IMR-90 (cell line): ENCODE measurements around the gene MEF2C. TPM values are rescaled to one million over a fixed set of nuclear protein-coding genes. Genes with fewer than 3 reads are reported as not detected.

Experiments used
- ATAC-seq: fragments of 200-7000 bp; cut with Tn5 transposase; 2 replicates; pipeline ENCODE4 v1.9.1; 2020; ENCODE audit warnings: low read depth, mild to moderate bottlenecking, moderate library complexity
- BruUV-seq: library from RNA; stranded (reverse); fragments of 400-500 nt; replicated peaks from 2 replicates; lab custom pipeline; 2021; lab: Mats Ljungman, UMichigan
- CTCF ChIA-PET: fragments of 300-600 bp; formaldehyde crosslinking; extraction: SDS; loops from one replicate; lab custom pipeline; 2021; ENCODE audit warnings: antibody characterized with exemption; lab: Yijun Ruan, JAX
- POLR2A ChIA-PET: fragments of 300-600 bp; sonication (Branson Sonifier 250); formaldehyde crosslinking; loops from one replicate; lab custom pipeline; 2022; ENCODE audit warnings: antibody characterized with exemption; ENCODE audit not compliant: unreplicated experiment; lab: Charles Lee
- DNase-seq: peaks from one replicate; pipeline ENCODE4 v3.0.0; 2013
- H2AFZ ChIP-seq: replicated peaks from 2 replicates; pipeline ENCODE3; 2013; ENCODE audit warnings: low read length, mild to moderate bottlenecking; ENCODE audit not compliant: poor library complexity
- H2AK5ac ChIP-seq: 2 replicates; pipeline ENCODE4 v1.6.1; 2013; ENCODE audit warnings: low read depth, low read length, inconsistent platforms
- H2AK9ac ChIP-seq: replicated peaks from 2 replicates; pipeline ENCODE3; 2013; ENCODE audit warnings: mild to moderate bottlenecking, low read depth, low read length, moderate library complexity; ENCODE audit not compliant: poor library complexity
- H2BK120ac ChIP-seq: 2 replicates; pipeline ENCODE4 v1.6.1; 2013; ENCODE audit warnings: low read depth, low read length, inconsistent platforms
- H2BK15ac ChIP-seq: 3 replicates; pipeline ENCODE4 v1.6.1; 2013; ENCODE audit warnings: low read depth, low read length, inconsistent platforms
- H2BK20ac ChIP-seq: 2 replicates; pipeline ENCODE4 v1.6.1; 2013; ENCODE audit warnings: low read depth, mild to moderate bottlenecking, inconsistent platforms, low read length, moderate library complexity
- H2BK5ac ChIP-seq: 2 replicates; pipeline ENCODE4 v1.6.1; 2013; ENCODE audit warnings: mild to moderate bottlenecking, low read depth, low read length, inconsistent platforms; ENCODE audit not compliant: poor library complexity, severe bottlenecking
- H3K14ac ChIP-seq: replicated peaks from 2 replicates; pipeline ENCODE4 v1.6.1; 2013; ENCODE audit warnings: low read depth, low read length, inconsistent platforms
- H3K18ac ChIP-seq: 2 replicates; pipeline ENCODE4 v1.6.1; 2013; ENCODE audit warnings: low read depth, low read length, control low read depth
- H3K23ac ChIP-seq: 2 replicates; pipeline ENCODE4 v1.6.1; 2013; ENCODE audit warnings: low read depth, low read length, inconsistent platforms
- H3K27ac ChIP-seq: 2 replicates; pipeline ENCODE4 v1.5.1; 2013; ENCODE audit warnings: mild to moderate bottlenecking, control low read depth, low read length; ENCODE audit not compliant: insufficient read depth
- H3K27me3 ChIP-seq: 2 replicates; pipeline ENCODE4 v1.6.1; 2013; ENCODE audit warnings: low read length; ENCODE audit not compliant: control insufficient read depth, insufficient read depth
- H3K36me3 ChIP-seq: 2 replicates; pipeline ENCODE4 v1.6.1; 2013; ENCODE audit warnings: low read length, mixed read lengths; ENCODE audit not compliant: control insufficient read depth, insufficient read depth
- H3K4ac ChIP-seq: 2 replicates; pipeline ENCODE4 v1.6.1; 2013; ENCODE audit warnings: low read depth, low read length, inconsistent platforms
- H3K4me1 ChIP-seq: 2 replicates; pipeline ENCODE4 v1.6.1; 2013; ENCODE audit warnings: low read length, mixed read lengths; ENCODE audit not compliant: control insufficient read depth, insufficient read depth
- H3K4me2 ChIP-seq: 2 replicates; pipeline ENCODE4 v1.6.1; 2013; ENCODE audit warnings: low read depth, mild to moderate bottlenecking, control low read depth, low read length, moderate library complexity
- H3K4me3 ChIP-seq: 2 replicates; pipeline ENCODE4 v1.5.1; 2013; ENCODE audit warnings: low read depth, mild to moderate bottlenecking, control low read depth, low read length, moderate library complexity; ENCODE audit not compliant: insufficient read depth
- H3K56ac ChIP-seq: 2 replicates; pipeline ENCODE4 v1.6.1; 2013; ENCODE audit warnings: low read length, inconsistent platforms; ENCODE audit not compliant: insufficient read depth; ENCODE audit errors: extremely low read depth
- H3K79me1 ChIP-seq, 2 experiments: 2 replicates each; pipeline ENCODE4 v1.6.1; 2013; ENCODE audit warnings: low read length in 2 of 2, inconsistent platforms in 1 of 2, low read depth in 1 of 2
- H3K9ac ChIP-seq: 2 replicates; pipeline ENCODE4 v1.6.1; 2013; ENCODE audit warnings: low read depth, low read length, control low read depth
- H3K9me1 ChIP-seq: 2 replicates; pipeline ENCODE4 v1.6.1; 2013; ENCODE audit warnings: low read length, inconsistent platforms; ENCODE audit not compliant: insufficient read depth
- H3K9me3 ChIP-seq: 2 replicates; pipeline ENCODE4 v1.6.1; 2013; ENCODE audit warnings: low read length; ENCODE audit not compliant: control insufficient read depth, insufficient read depth
- H4K20me1 ChIP-seq: 2 replicates; pipeline ENCODE4 v1.6.1; 2013; ENCODE audit warnings: low read length, inconsistent platforms; ENCODE audit not compliant: insufficient read depth
- H4K5ac ChIP-seq: 2 replicates; pipeline ENCODE4 v1.6.1; 2013; ENCODE audit warnings: mild to moderate bottlenecking, low read depth, low read length, control low read depth
- H4K8ac ChIP-seq, 2 experiments: 2 replicates each; pipeline ENCODE4 v1.6.1; 2013; ENCODE audit warnings: low read depth in 2 of 2, low read length in 2 of 2, control low read depth in 1 of 2, inconsistent platforms in 1 of 2
- H4K91ac ChIP-seq: 2 replicates; pipeline ENCODE4 v1.6.1; 2013; ENCODE audit warnings: low read depth, low read length, inconsistent platforms; ENCODE audit not compliant: insufficient read depth
- BHLHE40 ChIP-seq: fragments of 150-350 bp; IDR thresholded peaks from 2 replicates; pipeline ENCODE4 v1.6.1; 2016; ENCODE audit warnings: mild to moderate bottlenecking, low read depth, low read length
- CHD1 ChIP-seq: IDR thresholded peaks from 2 replicates; pipeline ENCODE4 v1.6.1; 2012; ENCODE audit warnings: low read depth, low read length, improper control_type of control experiment
- MAFK ChIP-seq: IDR thresholded peaks from 2 replicates; pipeline ENCODE4 v1.6.1; 2012; ENCODE audit warnings: low read depth, low read length, improper control_type of control experiment
- MAZ ChIP-seq: IDR thresholded peaks from 2 replicates; pipeline ENCODE4 v1.6.1; 2012; ENCODE audit warnings: low read depth, mild to moderate bottlenecking, low read length, improper control_type of control experiment, moderate library complexity, borderline replicate concordance
- MXI1 ChIP-seq: IDR thresholded peaks from 2 replicates; pipeline ENCODE4 v1.6.1; 2012; ENCODE audit warnings: low read depth, mild to moderate bottlenecking, low read length, moderate library complexity, borderline replicate concordance
- NFE2L2 ChIP-seq: fragments of 150-350 bp; IDR thresholded peaks from 2 replicates; pipeline ENCODE4 v1.6.1; 2016; ENCODE audit warnings: low read depth, mild to moderate bottlenecking, low read length
- POLR2A ChIP-seq: IDR thresholded peaks from 2 replicates; pipeline ENCODE4 v1.6.1; 2012; ENCODE audit warnings: mild to moderate bottlenecking, low read depth, low read length
- WGBS, 2 experiments: methylation state at CpG; one replicate each; pipeline versions ENCODE4 v1.1.5 to v1.1.7; 2013; ENCODE audit warnings: missing lambda C conversion rate in 2 of 2; ENCODE audit not compliant: insufficient read length in 1 of 2; ENCODE audit errors: extremely low coverage in 2 of 2; 5-methylcytosine and 5-hydroxymethylcytosine counted together
- dilution Hi-C: fragments of 300-500 bp; cut with HindIII; formaldehyde crosslinking; loops from one replicate; pipeline ENCODE4 v1.14.3; 2018; ENCODE audit warnings: low sequenced_read_pairs; ENCODE audit not compliant: unreplicated experiment
- in situ Hi-C: fragments of 300-500 bp; cut with MboI; formaldehyde crosslinking; loops from 3 replicates; pipeline ENCODE4 v1.14.3; 2019; ENCODE audit warnings: low sequenced_read_pairs, inconsistent platforms, mixed read lengths
- intact Hi-C: fragments of 100-400 bp; cut with micrococcal nuclease; formaldehyde crosslinking; loops from 2 replicates; pipeline ENCODE4 v1.10.0; 2022
- polyA plus RNA-seq, 3 experiments: library from polyadenylated mRNA; depleted of rRNA; stranded (reverse); fragments of >200 nt; gene quantifications; 2 replicates each; pipeline ENCODE4 v1.2.3, GENCODE V29; 2012; ENCODE audit warnings: low replicate concordance in 1 of 3
- total RNA-seq: library from RNA; depleted of rRNA; stranded (reverse); fragments of >200 nt; gene quantifications from 2 replicates; pipeline ENCODE4 v1.2.3, GENCODE V29; 2012
- TF ChIP-seq, protein P1 (sequence below): conservative IDR thresholded peaks from 2 replicates; pipeline ENCODE4 v1.5.1; 2012; ENCODE audit warnings: mild to moderate bottlenecking, low read depth, low read length, improper control_type of control experiment
- TF ChIP-seq, protein P2 (sequence below): fragments of 150-350 bp; IDR thresholded peaks from 2 replicates; pipeline ENCODE4 v1.6.1; 2017; ENCODE audit warnings: mild to moderate bottlenecking, antibody characterized with exemption, low read length, low read depth

Gene MEF2C
- total and polyA plus RNA-seq, 2 of the 4 experiments (the other 2 are of a cell fraction) = 1.5 to 6.8 TPM

GRCh38 chr5:88804444-88804843 lies 78.5 kb downstream of the MEF2C start:
- BruUV-seq = no TSS peak
- Histone ChIP-seq H3K23ac (no peak overlapping the region), H3K36me3 (no peaks in the 10 kb centered on the region), H2AFZ (no peak overlapping the region), H2BK20ac (no peak overlapping the region), H4K91ac (no peak overlapping the region), H3K79me1 (no peaks in the 10 kb centered on the region), H3K27ac (no peak overlapping the region), H3K9me3 (no peaks in the 10 kb centered on the region), H3K4me3 (no peak overlapping the region), H3K4ac (no peak overlapping the region), H2AK9ac (no peak overlapping the region), H3K9me1 (no peaks in the 10 kb centered on the region), H2BK120ac (no peak overlapping the region), H3K18ac (no peak overlapping the region), H2BK5ac (no peak overlapping the region), H2AK5ac (no peak overlapping the region), H4K8ac (no peak overlapping the region), H2BK15ac (no peak overlapping the region), H3K27me3 (no peaks in the 10 kb centered on the region), H3K4me2 (no peak overlapping the region), H4K5ac (no peak overlapping the region), H3K9ac (no peak overlapping the region), H3K14ac (no peak overlapping the region), H3K4me1 (no peaks in the 10 kb centered on the region), H3K56ac (no peak overlapping the region), H4K20me1 (no peaks in the 10 kb centered on the region)
- TF ChIP-seq, protein P1, sequence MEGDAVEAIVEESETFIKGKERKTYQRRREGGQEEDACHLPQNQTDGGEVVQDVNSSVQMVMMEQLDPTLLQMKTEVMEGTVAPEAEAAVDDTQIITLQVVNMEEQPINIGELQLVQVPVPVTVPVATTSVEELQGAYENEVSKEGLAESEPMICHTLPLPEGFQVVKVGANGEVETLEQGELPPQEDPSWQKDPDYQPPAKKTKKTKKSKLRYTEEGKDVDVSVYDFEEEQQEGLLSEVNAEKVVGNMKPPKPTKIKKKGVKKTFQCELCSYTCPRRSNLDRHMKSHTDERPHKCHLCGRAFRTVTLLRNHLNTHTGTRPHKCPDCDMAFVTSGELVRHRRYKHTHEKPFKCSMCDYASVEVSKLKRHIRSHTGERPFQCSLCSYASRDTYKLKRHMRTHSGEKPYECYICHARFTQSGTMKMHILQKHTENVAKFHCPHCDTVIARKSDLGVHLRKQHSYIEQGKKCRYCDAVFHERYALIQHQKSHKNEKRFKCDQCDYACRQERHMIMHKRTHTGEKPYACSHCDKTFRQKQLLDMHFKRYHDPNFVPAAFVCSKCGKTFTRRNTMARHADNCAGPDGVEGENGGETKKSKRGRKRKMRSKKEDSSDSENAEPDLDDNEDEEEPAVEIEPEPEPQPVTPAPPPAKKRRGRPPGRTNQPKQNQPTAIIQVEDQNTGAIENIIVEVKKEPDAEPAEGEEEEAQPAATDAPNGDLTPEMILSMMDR = no peak
- TF ChIP-seq NFE2L2 = no peak
- TF ChIP-seq MAFK = no peak
- TF ChIP-seq MAZ = no peak
- no peak for TF ChIP-seq MXI1
- TF ChIP-seq POLR2A = no peak
- TF ChIP-seq BHLHE40 = no peak
- TF ChIP-seq, protein P2, sequence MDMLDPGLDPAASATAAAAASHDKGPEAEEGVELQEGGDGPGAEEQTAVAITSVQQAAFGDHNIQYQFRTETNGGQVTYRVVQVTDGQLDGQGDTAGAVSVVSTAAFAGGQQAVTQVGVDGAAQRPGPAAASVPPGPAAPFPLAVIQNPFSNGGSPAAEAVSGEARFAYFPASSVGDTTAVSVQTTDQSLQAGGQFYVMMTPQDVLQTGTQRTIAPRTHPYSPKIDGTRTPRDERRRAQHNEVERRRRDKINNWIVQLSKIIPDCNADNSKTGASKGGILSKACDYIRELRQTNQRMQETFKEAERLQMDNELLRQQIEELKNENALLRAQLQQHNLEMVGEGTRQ = no peak
- TF ChIP-seq CHD1 = no peak
- intact Hi-C loops = no loop called here
- ATAC-seq = no peak
- no peak for DNase-seq
- ChIA-PET CTCF (no interaction called here), POLR2A (interaction anchor here (0.5 kb wide), 1 partner anchor 34 kb away, joined by 3 read pairs; no protein-coding TSS in a partner anchor)
- dilution Hi-C loops = no loop called here
- WGBS, 2 experiments = no CpG with 5 or more reads among the region's 11 CpGs
- in situ Hi-C loops = no loop called here
